ENCODE measurements around the gene CGB7. TPM values are rescaled to one million over a fixed set of nuclear protein-coding genes. Genes with fewer than 3 reads are reported as not detected.

Gene CGB7
- total RNA-seq, 1 experiment from 2014 or later, result 0.04 TPM

GRCh38 chr19:49004964-49005614 is 52.5 kb downstream of the CGB7 start:
- POLR2A ChIA-PET (ENCODE audit: unreplicated experiment), result no interaction called here
- H3K27me3 ChIP-seq (ENCODE audit: low read length), result no peaks in the 10 kb centered on the region
- ATAC-seq (no peak), DNase-seq (no peak)
- peaks cover 14% of the 10 kb centered on the region for H3K36me3 ChIP-seq (ENCODE audit: low read depth, low read length)
- no peak for TF ChIP-seq EZH2 (IDR thresholded peaks at IDR 0.05; ENCODE audit: low read length, unreplicated experiment)
- no peak for TF ChIP-seq EZH2phosphoT487 (IDR thresholded peaks at IDR 0.05; ENCODE audit: borderline replicate concordance, low read length)
- no peak for TF ChIP-seq CTCF (conservative IDR thresholded peaks at IDR 0.05; ENCODE audit: low read depth, low read length)
- no peaks in the 10 kb centered on the region for H3K9me2 ChIP-seq (replicated peaks; ENCODE audit: low read length)
- intact Hi-C loops (cut with micrococcal nuclease), result no loop called here
- CTCF ChIA-PET, result no interaction called here
- no peak overlapping the region for H3K4me2 ChIP-seq (ENCODE audit: low read length)
- no peak overlapping the region for H3K4me3 ChIP-seq (ENCODE audit: low read length)
- H3K9ac ChIP-seq (ENCODE audit: low read length), result no peak overlapping the region
- no peak overlapping the region for H2AFZ ChIP-seq (ENCODE audit: low read length)
- no peaks in the 10 kb centered on the region for H3K9me3 ChIP-seq (ENCODE audit: low read length)
- no peaks in the 10 kb centered on the region for H3K4me1 ChIP-seq (ENCODE audit: insufficient read depth, low read length)
- H3F3A ChIP-seq (ENCODE audit: low read length, unreplicated experiment), result no peaks in the 10 kb centered on the region
- BruUV-seq (replicated peaks), result no TSS peak
- H3K79me2 ChIP-seq (ENCODE audit: low read length), result no peaks in the 10 kb centered on the region
- H3K27ac ChIP-seq (ENCODE audit: low read length), result no peak overlapping the region
- no peaks in the 10 kb centered on the region for H4K20me1 ChIP-seq (ENCODE audit: low read length)

Small RNA genes lying within 50 kb of the gene (microRNA-seq; reads per million reads assigned to microRNA genes)
- not detected for gene MIR6798 (ENCODE audit: unreplicated experiment)

Other genes with a start within 250 kb of the CGB7 start
- 41.1 and 50.0 TPM in 2 replicates for gene BCAT2, start 246.7 kb downstream of the CGB7 start, total RNA-seq (2014; rRNA removed)
- 15.0 and 15.4 TPM in 2 replicates for gene HSD17B14, start 221.3 kb downstream of the CGB7 start, total RNA-seq (2014; rRNA removed)
- 0.63 and 1.2 TPM in 2 replicates for gene PLEKHA4, start 189.1 kb downstream of the CGB7 start, total RNA-seq (2014; rRNA removed)
- 78.0 and 105 TPM in 2 replicates for gene PPP1R15A, start 185.3 kb downstream of the CGB7 start, total RNA-seq (2014; rRNA removed)
- not detected in 2 replicates for gene TULP2, start 159.0 kb downstream of the CGB7 start, total RNA-seq (2014; rRNA removed)
- gene NUCB1, start 157.4 kb downstream of the CGB7 start, total RNA-seq (2014; rRNA removed), result 137 and 138 TPM in 2 replicates
- gene DHDH, start 124.0 kb downstream of the CGB7 start, total RNA-seq (2014; rRNA removed), result 1.6 and 1.8 TPM in 2 replicates
- 43.0 and 44.8 TPM in 2 replicates for gene BAX, start 102.9 kb downstream of the CGB7 start, total RNA-seq (2014; rRNA removed)
- 1,109 and 1,250 TPM in 2 replicates for gene FTL, start 92.4 kb downstream of the CGB7 start, total RNA-seq (2014; rRNA removed)
- 38.6 and 54.0 TPM in 2 replicates for gene GYS1, start 64.4 kb downstream of the CGB7 start, total RNA-seq (2014; rRNA removed)
- gene RUVBL2, start 63.9 kb downstream of the CGB7 start, total RNA-seq (2014; rRNA removed), result 291 and 421 TPM in 2 replicates
- not detected in 2 replicates for gene LHB, start 40.7 kb downstream of the CGB7 start, total RNA-seq (2014; rRNA removed)
- gene CGB3, start 33.4 kb downstream of the CGB7 start, total RNA-seq (2014; rRNA removed), result not detected in 2 replicates
- gene CGB2, start 25.9 kb downstream of the CGB7 start, total RNA-seq (2014; rRNA removed), result not detected in 2 replicates
- gene CGB1, start 20.9 kb downstream of the CGB7 start, total RNA-seq (2014; rRNA removed), result 0.95 TPM in 1 of 2 replicates, not detected in the other
- gene CGB5, start 13.9 kb downstream of the CGB7 start, total RNA-seq (2014; rRNA removed), result 0.52 TPM in 1 of 2 replicates, not detected in the other
- 1.2 and 2.2 TPM in 2 replicates for gene CGB8, start 8.6 kb downstream of the CGB7 start, total RNA-seq (2014; rRNA removed)
- gene NTF4, start 7.1 kb upstream of the CGB7 start, total RNA-seq (2014; rRNA removed), result 0.18 and 1.6 TPM in 2 replicates
- gene KCNA7, start 14.9 kb upstream of the CGB7 start, total RNA-seq (2014; rRNA removed), result not detected in 2 replicates
- gene SNRNP70, start 27.7 kb upstream of the CGB7 start, total RNA-seq (2014; rRNA removed), result 367 and 485 TPM in 2 replicates
- gene LIN7B, start 56.6 kb upstream of the CGB7 start, total RNA-seq (2014; rRNA removed), result 5.8 and 11.6 TPM in 2 replicates
- 0.15 TPM in 1 of 2 replicates, not detected in the other for gene C19orf73, start 61.4 kb upstream of the CGB7 start, total RNA-seq (2014; rRNA removed)
- gene PPFIA3, start 61.8 kb upstream of the CGB7 start, total RNA-seq (2014; rRNA removed), result 56.3 and 59.0 TPM in 2 replicates
- gene HRC, start 97.6 kb upstream of the CGB7 start, total RNA-seq (2014; rRNA removed), result not detected in 2 replicates
- gene TRPM4, start 100.0 kb upstream of the CGB7 start, total RNA-seq (2014; rRNA removed), result 30.0 and 40.4 TPM in 2 replicates